WTC11 (cell line): ENCODE results near the gene ZSCAN23. TPM values are rescaled to one million over a fixed set of nuclear protein-coding genes. Genes with fewer than 3 reads are reported as not detected.

Experiments
- ATAC-seq: fragments of 200-7000 bp; cut with Tn5 transposase; 2 replicates; pipeline ENCODE4 v1.10.0; 2021; ENCODE audit warnings: mild to moderate bottlenecking, moderate library complexity
- CTCF ChIA-PET: fragments of 300-600 bp; sonication (Branson Sonifier 250); formaldehyde crosslinking; loops from one replicate; lab custom pipeline; 2021; ENCODE audit warnings: antibody characterized with exemption; lab: Charles Lee
- POLR2A ChIA-PET: fragments of 350-600 bp; sonication (Branson Sonifier 250); formaldehyde crosslinking; loops from one replicate; lab custom pipeline; 2021; ENCODE audit warnings: antibody characterized with exemption; lab: Charles Lee
- DNase-seq: peaks from one replicate; pipeline ENCODE4 v3.0.0; 2021; ENCODE audit warnings: low spot score
- H3K27ac Mint-ChIP-seq: 2 replicates; pipeline ENCODE4 v1.8.0; 2021; ENCODE audit warnings: mixed read lengths
- H3K27me3 Mint-ChIP-seq: 2 replicates; pipeline ENCODE4 v1.8.0; 2021; ENCODE audit warnings: low read depth, mild to moderate bottlenecking, moderate library complexity, mixed read lengths
- H3K36me3 Mint-ChIP-seq: 2 replicates; pipeline ENCODE4 v1.8.0; 2021; ENCODE audit warnings: mixed read lengths
- H3K4me1 Mint-ChIP-seq: 2 replicates; pipeline ENCODE4 v1.8.0; 2022; ENCODE audit warnings: mixed read lengths
- H3K4me3 Mint-ChIP-seq: 2 replicates; pipeline ENCODE4 v1.8.0; 2021; ENCODE audit warnings: mild to moderate bottlenecking, moderate library complexity, mixed read lengths
- H3K9me3 Mint-ChIP-seq: 2 replicates; pipeline ENCODE4 v1.8.0; 2021; ENCODE audit warnings: mixed read lengths
- ARID4B ChIP-seq: sonication (generic); formaldehyde crosslinking; IDR thresholded peaks from 2 replicates; pipeline ENCODE4 v1.8.0; 2023; ENCODE audit warnings: missing genetic modification reagents, mild to moderate bottlenecking, borderline replicate concordance
- CREM ChIP-seq: sonication (generic); formaldehyde crosslinking; IDR thresholded peaks from 2 replicates; pipeline ENCODE4 v1.8.1; 2022; ENCODE audit warnings: mild to moderate bottlenecking, missing genetic modification reagents, moderate library complexity
- ELF4 ChIP-seq: sonication (generic); formaldehyde crosslinking; IDR thresholded peaks from 2 replicates; pipeline ENCODE4 v1.8.1; 2022; ENCODE audit warnings: low read depth, mild to moderate bottlenecking, moderate library complexity, missing genetic modification reagents
- ETV6 ChIP-seq: sonication (generic); formaldehyde crosslinking; IDR thresholded peaks from 2 replicates; pipeline ENCODE4 v1.8.1; 2022; ENCODE audit warnings: mild to moderate bottlenecking, missing genetic modification reagents
- FOXP1 ChIP-seq: sonication (generic); formaldehyde crosslinking; IDR thresholded peaks from 2 replicates; pipeline ENCODE4 v1.8.0; 2022; ENCODE audit warnings: missing genetic modification reagents, mild to moderate bottlenecking, moderate library complexity, borderline replicate concordance
- FOXP4 ChIP-seq: sonication (generic); formaldehyde crosslinking; IDR thresholded peaks from 2 replicates; pipeline ENCODE4 v1.8.0; 2022; ENCODE audit warnings: mild to moderate bottlenecking, missing genetic modification reagents
- GABPB1 ChIP-seq: sonication (generic); formaldehyde crosslinking; IDR thresholded peaks from 2 replicates; pipeline ENCODE4 v1.8.1; 2023; ENCODE audit warnings: mild to moderate bottlenecking, missing genetic modification reagents
- IRF2 ChIP-seq: sonication (generic); formaldehyde crosslinking; IDR thresholded peaks from 2 replicates; pipeline ENCODE4 v1.8.0; 2022; ENCODE audit warnings: low read depth, missing genetic modification reagents, borderline replicate concordance
- JUN ChIP-seq: sonication (generic); formaldehyde crosslinking; IDR thresholded peaks from 2 replicates; pipeline ENCODE4 v1.8.0; 2023; ENCODE audit warnings: mild to moderate bottlenecking, missing genetic modification reagents
- KAT7 ChIP-seq: sonication (generic); formaldehyde crosslinking; IDR thresholded peaks from 2 replicates; pipeline ENCODE4 v1.8.1; 2023; ENCODE audit warnings: missing genetic modification reagents, mild to moderate bottlenecking, borderline replicate concordance
- NR1H2 ChIP-seq: sonication (generic); formaldehyde crosslinking; IDR thresholded peaks from 2 replicates; pipeline ENCODE4 v1.9.0; 2021; ENCODE audit warnings: mild to moderate bottlenecking, moderate library complexity, missing genetic modification reagents
- NR2C2 ChIP-seq: sonication (generic); formaldehyde crosslinking; IDR thresholded peaks from 2 replicates; pipeline ENCODE4 v1.8.0; 2022; ENCODE audit warnings: mild to moderate bottlenecking, missing genetic modification reagents
- PRDM15 ChIP-seq: sonication (generic); formaldehyde crosslinking; IDR thresholded peaks from 2 replicates; pipeline ENCODE4 v1.8.0; 2022; ENCODE audit warnings: missing genetic modification reagents
- PREB ChIP-seq: sonication (generic); formaldehyde crosslinking; IDR thresholded peaks from 2 replicates; pipeline ENCODE4 v1.8.1; 2022; ENCODE audit warnings: mild to moderate bottlenecking, missing genetic modification reagents, moderate library complexity, borderline replicate concordance
- RELA ChIP-seq: sonication (generic); formaldehyde crosslinking; IDR thresholded peaks from 2 replicates; pipeline ENCODE4 v1.8.1; 2022; ENCODE audit warnings: missing genetic modification reagents, mild to moderate bottlenecking, borderline replicate concordance
- RORB ChIP-seq: fragments of 250-450 bp; sonication (Bioruptor Pico); IDR thresholded peaks from 2 replicates; pipeline ENCODE4 v1.9.0; 2021; ENCODE audit warnings: mild to moderate bottlenecking
- SOX15 ChIP-seq: fragments of 250-450 bp; sonication (Bioruptor Pico); IDR thresholded peaks from 2 replicates; pipeline ENCODE4 v1.9.0; 2021; ENCODE audit warnings: mild to moderate bottlenecking
- ZNF121 ChIP-seq: sonication (generic); formaldehyde crosslinking; IDR thresholded peaks from 2 replicates; pipeline ENCODE4 v1.8.0; 2023; ENCODE audit warnings: missing genetic modification reagents
- ZNF138 ChIP-seq: sonication (generic); formaldehyde crosslinking; conservative IDR thresholded peaks from 2 replicates; pipeline ENCODE4 v1.8.1; 2022; ENCODE audit warnings: mild to moderate bottlenecking, moderate library complexity, missing genetic modification reagents
- ZNF263 ChIP-seq: sonication (generic); formaldehyde crosslinking; IDR thresholded peaks from 2 replicates; pipeline ENCODE4 v1.8.1; 2022; ENCODE audit warnings: low read depth, mild to moderate bottlenecking, moderate library complexity, missing genetic modification reagents
- ZNF317 ChIP-seq: sonication (generic); formaldehyde crosslinking; IDR thresholded peaks from 2 replicates; pipeline ENCODE4 v1.8.1; 2023; ENCODE audit warnings: low read depth, mild to moderate bottlenecking, moderate library complexity, missing genetic modification reagents, borderline replicate concordance
- ZNF416 ChIP-seq: fragments of 250-450 bp; sonication (Bioruptor Pico); IDR thresholded peaks from 2 replicates; pipeline ENCODE4 v1.9.0; 2021; ENCODE audit warnings: mild to moderate bottlenecking, inconsistent platforms
- ZNF512 ChIP-seq: sonication (generic); formaldehyde crosslinking; IDR thresholded peaks from 2 replicates; pipeline ENCODE4 v1.8.1; 2022; ENCODE audit warnings: missing genetic modification reagents, borderline replicate concordance
- total RNA-seq: library from RNA; stranded (reverse); gene quantifications from 3 replicates; pipeline ENCODE4 v1.2.3, GENCODE V29; 2021

Gene ZSCAN23
- total RNA-seq, 1 experiment from 2014 or later = 8.7 TPM

- Mint-ChIP-seq H3K9me3 (no peaks in the 10 kb centered on the region), H3K4me3 (no peak overlapping the region), H3K27ac (no peak overlapping the region), H3K36me3 (peaks cover 19% of the 10 kb centered on the region), H3K4me1 (no peaks in the 10 kb centered on the region), H3K27me3 (no peaks in the 10 kb centered on the region)
- POLR2A ChIA-PET = no interaction called here
- DNase-seq = no peak
- CTCF ChIA-PET = no interaction called here
- no peak for ATAC-seq
- TF ChIP-seq ZNF263 (CRISPR knock-in tag) (no peak), IRF2 (CRISPR knock-in tag) (no peak), FOXP4 (CRISPR knock-in tag) (no peak), ELF4 (CRISPR knock-in tag) (no peak), RORB (no peak), ETV6 (CRISPR knock-in tag) (no peak), KAT7 (no peak), NR2C2 (CRISPR knock-in tag) (no peak), ZNF138 (CRISPR knock-in tag) (no peak), ARID4B (no peak), ZNF317 (no peak), ZNF512 (CRISPR knock-in tag) (no peak), PRDM15 (CRISPR knock-in tag) (no peak), NR1H2 (no peak)
Measured at GRCh38 chr6:28433119-28433518, 10.2 kb downstream of the ZSCAN23 start.

- DNase-seq (peak; percentile 23), ATAC-seq (peak; percentile 72)
- H3K36me3 Mint-ChIP-seq = peaks cover 25% of the 10 kb centered on the region
- H3K4me1 Mint-ChIP-seq = no peaks in the 10 kb centered on the region
- POLR2A ChIA-PET = no interaction called here
- H3K4me3 Mint-ChIP-seq = no peak overlapping the region
- CTCF ChIA-PET = no interaction called here
- H3K27me3 Mint-ChIP-seq = no peaks in the 10 kb centered on the region
- H3K9me3 Mint-ChIP-seq = peaks cover 14% of the 10 kb centered on the region
- H3K27ac Mint-ChIP-seq = no peak overlapping the region
- no peak for TF ChIP-seq RELA (CRISPR knock-in tag)
- TF ChIP-seq FOXP1 (CRISPR knock-in tag) = no peak
- no peak for TF ChIP-seq JUN (CRISPR knock-in tag)
- TF ChIP-seq ZNF512 (CRISPR knock-in tag) = no peak
- no peak for TF ChIP-seq ZNF121
- no peak for TF ChIP-seq GABPB1
- no peak for TF ChIP-seq CREM
- no peak for TF ChIP-seq ZNF416
- no peak for TF ChIP-seq PREB
- TF ChIP-seq SOX15 (CRISPR knock-in tag) = no peak
Measured at GRCh38 chr6:28429781-28430180, 13.5 kb downstream of the ZSCAN23 start.
